PC-3 (cell line): ENCODE data around the gene FILIP1L. TPM values are rescaled to one million over a fixed set of nuclear protein-coding genes. Genes with fewer than 3 reads are reported as not detected.

Experiments
- ATAC-seq: fragments of 200-7000 bp; cut with Tn5 transposase; 2 replicates; pipeline ENCODE4 v1.9.1; 2020; ENCODE audit warnings: mild to moderate bottlenecking, moderate library complexity
- BruUV-seq: library from RNA; stranded (reverse); fragments of 400-500 nt; replicated peaks from 2 replicates; lab custom pipeline; 2021; lab: Mats Ljungman, UMichigan
- CTCF ChIA-PET: fragments of 300-600 bp; sonication (Branson Sonifier 250); formaldehyde crosslinking; loops from one replicate; lab custom pipeline; 2022; ENCODE audit warnings: antibody characterized with exemption; lab: Charles Lee
- POLR2A ChIA-PET: fragments of 300-600 bp; sonication (Branson Sonifier 250); formaldehyde crosslinking; loops from one replicate; lab custom pipeline; 2022; ENCODE audit warnings: antibody characterized with exemption; ENCODE audit not compliant: unreplicated experiment; lab: Charles Lee
- DNase-seq: peaks from one replicate; pipeline ENCODE4 v3.0.0-alpha.2; 2015
- H2AFZ ChIP-seq: fragments of 300-600 bp; sonication (generic); 2 replicates; pipeline ENCODE4 v1.6.0; 2016; ENCODE audit warnings: antibody characterized with exemption, low read length
- H3F3A ChIP-seq: fragments of 300-600 bp; sonication (generic); one replicate; pipeline ENCODE4 v1.6.0; 2017; ENCODE audit warnings: antibody characterized with exemption, low read length, control low read depth, mild to moderate bottlenecking; ENCODE audit not compliant: unreplicated experiment
- H3K27ac ChIP-seq: fragments of 300-600 bp; sonication (generic); 2 replicates; pipeline ENCODE4 v1.5.1; 2016; ENCODE audit warnings: mild to moderate bottlenecking, low read length
- H3K27me3 ChIP-seq: fragments of 300-600 bp; sonication (generic); 2 replicates; pipeline ENCODE4 v1.6.1; 2016; ENCODE audit warnings: low read length, mixed read lengths
- H3K36me3 ChIP-seq: fragments of 300-600 bp; sonication (generic); 2 replicates; pipeline ENCODE4 v1.6.1; 2016; ENCODE audit warnings: low read depth, mixed run types, low read length, mixed read lengths
- H3K4me1 ChIP-seq: fragments of 300-600 bp; sonication (generic); 2 replicates; pipeline ENCODE4 v1.5.1; 2016; ENCODE audit warnings: low read length; ENCODE audit not compliant: insufficient read depth
- H3K4me2 ChIP-seq: fragments of 300-600 bp; sonication (generic); 2 replicates; pipeline ENCODE4 v1.6.0; 2016; ENCODE audit warnings: low read length
- H3K4me3 ChIP-seq: fragments of 300-600 bp; sonication (generic); 2 replicates; pipeline ENCODE4 v1.5.1; 2016; ENCODE audit warnings: mild to moderate bottlenecking, low read length, mixed read lengths
- H3K79me2 ChIP-seq: fragments of 300-600 bp; sonication (generic); 2 replicates; pipeline ENCODE4 v1.6.1; 2017; ENCODE audit warnings: low read length, mixed read lengths
- H3K9ac ChIP-seq: fragments of 300-600 bp; sonication (generic); 2 replicates; pipeline ENCODE4 v1.6.0; 2016; ENCODE audit warnings: mild to moderate bottlenecking, low read length
- H3K9me2 ChIP-seq: fragments of 300-600 bp; sonication (generic); replicated peaks from 2 replicates; pipeline ENCODE4 v1.6.1; 2016; ENCODE audit warnings: mixed run types, low read length, mixed read lengths
- H3K9me3 ChIP-seq: fragments of 300-600 bp; sonication (generic); 2 replicates; pipeline ENCODE4 v1.6.1; 2016; ENCODE audit warnings: low read length, mixed read lengths
- H4K20me1 ChIP-seq: fragments of 300-600 bp; sonication (generic); 2 replicates; pipeline ENCODE4 v1.6.1; 2016; ENCODE audit warnings: low read length, mixed read lengths
- EZH2 ChIP-seq: fragments of 300-600 bp; sonication (generic); IDR thresholded peaks from one replicate; pipeline ENCODE4 v1.6.1; 2017; ENCODE audit warnings: antibody characterized with exemption, mild to moderate bottlenecking, low read length; ENCODE audit not compliant: unreplicated experiment
- EZH2phosphoT487 ChIP-seq: fragments of 300-600 bp; sonication (generic); IDR thresholded peaks from 2 replicates; pipeline ENCODE4 v1.6.1; 2018; ENCODE audit warnings: mild to moderate bottlenecking, antibody characterized with exemption, low read length, borderline replicate concordance
- intact Hi-C: fragments of 100-400 bp; cut with micrococcal nuclease; formaldehyde crosslinking; loops from 2 replicates; pipeline ENCODE4 v1.9.0; 2023
- total RNA-seq: library from RNA; depleted of rRNA; stranded (reverse); fragments of >200 nt; gene quantifications from 2 replicates; pipeline ENCODE4 v1.2.3, GENCODE V29; 2014
- TF ChIP-seq, protein P1 (sequence below): fragments of 300-600 bp; sonication (generic); conservative IDR thresholded peaks from 2 replicates; pipeline ENCODE4 v1.5.1; 2017; ENCODE audit warnings: antibody characterized with exemption, low read depth, mild to moderate bottlenecking, low read length

The FILIP1L gene
- total RNA-seq, 1 experiment from 2014 or later: not detected

DNA sequence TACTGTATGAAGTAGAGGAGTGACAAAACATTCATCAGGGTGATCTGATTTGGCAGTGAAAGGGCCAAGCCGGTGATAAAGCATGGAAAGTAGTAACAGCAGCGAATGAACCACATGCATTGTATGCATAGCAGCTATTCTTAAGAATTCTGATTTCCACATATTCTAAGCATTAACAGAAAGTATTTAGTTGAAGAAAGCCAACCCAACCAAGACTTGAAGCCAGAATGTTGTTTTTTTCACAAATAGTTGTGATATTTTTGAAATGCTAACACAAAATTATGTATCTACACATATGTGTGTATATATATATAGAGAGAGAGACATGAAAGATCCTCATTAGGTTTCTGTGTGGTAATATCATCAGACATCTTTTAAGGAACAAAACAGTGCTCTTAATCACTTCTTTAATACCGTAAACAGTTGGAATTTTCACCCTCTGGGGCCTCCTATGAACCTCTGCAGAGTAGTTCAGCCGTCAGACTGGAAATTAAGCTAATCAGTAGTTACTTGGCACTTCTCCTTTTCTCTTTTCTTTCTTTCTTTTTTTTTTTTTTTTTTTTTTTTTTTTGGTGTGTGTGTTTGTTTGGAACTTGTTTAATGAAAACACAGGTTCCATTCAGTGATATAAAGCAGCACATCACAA lies 157.0 kb downstream of the FILIP1L start:
- Histone ChIP-seq H3K9me3 (no peaks in the 10 kb centered on the region), H4K20me1 (no peaks in the 10 kb centered on the region), H3K9ac (no peak overlapping the region), H3K9me2 (no peaks in the 10 kb centered on the region), H3K79me2 (no peaks in the 10 kb centered on the region), H3K36me3 (no peaks in the 10 kb centered on the region), H3K27me3 (no peaks in the 10 kb centered on the region), H3K4me1 (peaks cover under 1% of the 10 kb centered on the region), H3K27ac (no peak overlapping the region), H3F3A (no peaks in the 10 kb centered on the region), H2AFZ (no peak overlapping the region), H3K4me2 (no peak overlapping the region), H3K4me3 (no peak overlapping the region)
- TF ChIP-seq EZH2 (no peak), EZH2phosphoT487 (no peak)
- TF ChIP-seq, protein P1, sequence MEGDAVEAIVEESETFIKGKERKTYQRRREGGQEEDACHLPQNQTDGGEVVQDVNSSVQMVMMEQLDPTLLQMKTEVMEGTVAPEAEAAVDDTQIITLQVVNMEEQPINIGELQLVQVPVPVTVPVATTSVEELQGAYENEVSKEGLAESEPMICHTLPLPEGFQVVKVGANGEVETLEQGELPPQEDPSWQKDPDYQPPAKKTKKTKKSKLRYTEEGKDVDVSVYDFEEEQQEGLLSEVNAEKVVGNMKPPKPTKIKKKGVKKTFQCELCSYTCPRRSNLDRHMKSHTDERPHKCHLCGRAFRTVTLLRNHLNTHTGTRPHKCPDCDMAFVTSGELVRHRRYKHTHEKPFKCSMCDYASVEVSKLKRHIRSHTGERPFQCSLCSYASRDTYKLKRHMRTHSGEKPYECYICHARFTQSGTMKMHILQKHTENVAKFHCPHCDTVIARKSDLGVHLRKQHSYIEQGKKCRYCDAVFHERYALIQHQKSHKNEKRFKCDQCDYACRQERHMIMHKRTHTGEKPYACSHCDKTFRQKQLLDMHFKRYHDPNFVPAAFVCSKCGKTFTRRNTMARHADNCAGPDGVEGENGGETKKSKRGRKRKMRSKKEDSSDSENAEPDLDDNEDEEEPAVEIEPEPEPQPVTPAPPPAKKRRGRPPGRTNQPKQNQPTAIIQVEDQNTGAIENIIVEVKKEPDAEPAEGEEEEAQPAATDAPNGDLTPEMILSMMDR: no peak
- DNase-seq (no peak), ATAC-seq (no peak)
- BruUV-seq: no TSS peak
- CTCF ChIA-PET: no interaction called here
- intact Hi-C loops: no loop called here
- POLR2A ChIA-PET: interaction anchor here (0.6 kb wide), 1 partner anchor 47 kb away, joined by 4 read pairs; no protein-coding TSS in a partner anchor

DNA sequence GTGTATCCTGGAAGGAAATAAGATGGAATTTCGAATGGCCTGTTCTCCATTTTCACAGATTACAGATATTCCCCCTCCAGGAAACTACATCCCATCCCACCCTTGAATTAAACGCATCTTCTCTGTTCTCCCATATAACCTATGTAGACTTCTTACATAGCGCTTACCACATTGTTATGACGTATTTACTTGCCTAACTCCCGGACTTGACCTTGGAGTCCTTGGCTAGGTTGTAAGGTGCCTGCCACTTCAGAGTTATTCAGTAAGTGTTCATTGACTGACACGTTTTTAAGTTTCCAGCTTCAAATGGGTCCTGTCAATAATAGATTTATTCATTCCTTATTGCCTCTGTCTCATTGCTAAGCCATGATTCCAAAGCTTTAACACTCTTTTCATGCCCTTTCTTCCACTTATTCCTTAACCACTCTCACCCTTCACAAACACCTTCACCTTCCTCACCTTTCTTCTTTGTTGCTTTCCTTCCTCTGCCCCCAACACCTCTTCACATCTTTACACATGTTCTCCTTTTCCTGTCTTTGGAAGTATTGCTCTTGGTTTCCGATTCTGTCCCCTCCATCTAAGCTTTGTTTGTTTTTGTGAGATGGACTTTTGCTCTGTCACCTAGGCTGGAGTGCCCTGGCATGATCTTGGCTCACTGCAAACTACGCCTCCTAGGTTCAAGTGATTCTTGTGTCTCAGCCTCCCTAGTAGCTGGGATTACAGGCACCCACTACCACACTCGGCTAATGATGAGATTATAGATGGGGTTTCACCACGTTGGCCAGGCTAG lies 158.3 kb downstream of the FILIP1L start:
- Histone ChIP-seq H3K4me3 (no peak overlapping the region), H3K9me3 (no peaks in the 10 kb centered on the region), H3K4me2 (no peak overlapping the region), H3K9me2 (no peaks in the 10 kb centered on the region), H3K9ac (no peak overlapping the region), H3K36me3 (no peaks in the 10 kb centered on the region), H3K4me1 (peaks cover 5% of the 10 kb centered on the region), H3F3A (no peaks in the 10 kb centered on the region), H2AFZ (no peak overlapping the region), H3K27me3 (no peaks in the 10 kb centered on the region), H3K79me2 (no peaks in the 10 kb centered on the region), H3K27ac (no peak overlapping the region), H4K20me1 (no peaks in the 10 kb centered on the region)
- ChIA-PET CTCF (no interaction called here), POLR2A (no interaction called here)
- TF ChIP-seq EZH2 (no peak), EZH2phosphoT487 (no peak)
- TF ChIP-seq, protein P1: no peak
- BruUV-seq: no TSS peak
- intact Hi-C loops: no loop called here
- no peak for DNase-seq
- ATAC-seq: no peak
